ENCODE measurements around the gene NCAM1.
A peak's percentile ranks its signal among the peaks of the same experiment; 100 is the strongest.

Gene NCAM1

DNA sequence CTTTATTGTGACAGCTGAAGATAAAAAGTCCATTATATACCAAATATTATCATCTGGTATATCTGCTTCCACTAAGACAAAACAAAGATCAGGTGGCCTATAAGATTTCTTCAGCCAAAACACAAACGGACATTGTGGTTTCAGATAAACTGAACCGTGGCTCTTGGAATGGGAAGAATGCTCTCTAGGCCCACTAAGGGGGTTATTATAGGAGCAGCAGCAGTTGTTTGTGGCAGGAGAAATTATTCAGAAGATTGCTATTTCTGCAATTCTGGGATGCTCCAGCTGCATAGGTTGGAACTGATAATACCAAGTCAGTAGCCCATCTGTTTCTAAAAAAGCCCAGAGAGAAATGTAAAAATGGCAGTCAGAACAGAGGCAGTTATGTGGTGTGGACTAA lies 145.3 kb downstream of the NCAM1 start:
- no peak for DNase-seq (ENCODE audit: low read depth)
- H3K4me3 ChIP-seq (ENCODE audit: low read depth, low read length), result no peak overlapping the region

GRCh38 chr11:113110046-113110445 lies 148.8 kb downstream of the NCAM1 start:
- no peak overlapping the region for H3K4me3 ChIP-seq (ENCODE audit: low read depth, low read length)
- DNase-seq (ENCODE audit: low read depth), result no peak
- TF ChIP-seq CTCF (IDR thresholded peaks at IDR 0.05; ENCODE audit: control insufficient read depth, extremely low read depth, insufficient read depth), result no peak

More for the DNA sequence above, 145.3 kb downstream of the NCAM1 start:
- no peak for TF ChIP-seq CTCF (IDR thresholded peaks at IDR 0.05; ENCODE audit: control insufficient read depth, extremely low read depth, insufficient read depth)

GRCh38 chr11:113111156-113111555 lies 149.9 kb downstream of the NCAM1 start:
- no peak for TF ChIP-seq CTCF (IDR thresholded peaks at IDR 0.05; ENCODE audit: control insufficient read depth, extremely low read depth, insufficient read depth)
- DNase-seq (ENCODE audit: low read depth), result no peak
- no peak overlapping the region for H3K4me3 ChIP-seq (ENCODE audit: low read depth, low read length)

GRCh38 chr11:113112307-113112706 lies 151.1 kb downstream of the NCAM1 start:
- no peak overlapping the region for H3K4me3 ChIP-seq (ENCODE audit: low read depth, low read length)
- no peak for DNase-seq (ENCODE audit: low read depth)
- no peak for TF ChIP-seq CTCF (IDR thresholded peaks at IDR 0.05; ENCODE audit: control insufficient read depth, extremely low read depth, insufficient read depth)

DNA sequence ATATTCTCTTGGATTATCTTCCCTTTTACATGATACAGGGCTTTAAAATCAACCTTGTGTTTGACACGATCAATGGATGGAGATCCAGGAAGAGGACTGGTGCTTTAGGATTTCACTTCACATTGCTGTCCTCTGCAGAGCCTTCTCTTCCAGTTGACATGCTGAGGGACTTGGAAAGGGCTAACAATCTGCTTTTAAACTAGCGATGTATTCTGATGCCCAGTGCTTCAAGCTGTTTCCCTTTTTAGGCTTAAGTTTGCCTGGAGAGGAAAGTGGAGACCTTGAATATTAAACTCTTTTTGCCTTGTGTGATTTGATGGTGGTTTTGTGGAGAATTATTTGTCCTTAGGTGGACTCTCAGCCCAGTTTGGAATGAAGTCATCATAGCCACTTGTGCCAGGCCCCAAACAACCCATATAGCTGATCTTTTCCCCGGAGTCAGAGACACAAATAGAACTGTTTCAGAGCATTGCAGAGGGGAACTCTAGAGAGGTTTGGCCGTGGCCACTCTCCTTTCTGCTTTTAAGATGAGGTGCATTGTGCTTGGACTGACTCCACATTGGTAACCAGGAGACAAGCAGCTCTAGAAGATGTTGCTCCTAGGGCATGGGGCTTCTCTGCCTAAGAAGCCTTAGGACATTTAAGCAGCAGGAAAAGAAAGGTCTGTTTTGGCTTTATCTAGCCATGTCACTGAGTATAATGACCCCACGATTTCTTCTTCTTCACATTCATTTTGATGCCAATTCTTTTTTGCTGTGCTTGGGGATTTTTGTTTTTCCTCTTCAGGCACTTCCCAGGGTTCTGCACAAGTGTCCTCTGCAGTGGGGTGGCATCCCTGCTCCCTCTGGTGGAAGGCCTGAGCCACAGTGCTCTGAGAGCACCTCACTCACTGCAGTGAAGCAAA lies 152.8 kb downstream of the NCAM1 start:
- no peak overlapping the region for H3K4me3 ChIP-seq (ENCODE audit: low read depth, low read length)
- peak; percentile 92 for TF ChIP-seq CTCF (IDR thresholded peaks at IDR 0.05; ENCODE audit: control insufficient read depth, extremely low read depth, insufficient read depth)
- peak; percentile 4 for DNase-seq (ENCODE audit: low read depth)

- no peak for DNase-seq (ENCODE audit: low read depth)
- no peak overlapping the region for H3K4me3 ChIP-seq (ENCODE audit: low read depth, low read length)
- no peak for TF ChIP-seq CTCF (IDR thresholded peaks at IDR 0.05; ENCODE audit: control insufficient read depth, extremely low read depth, insufficient read depth)
Measured at GRCh38 chr11:113114705-113115027, 153.4 kb downstream of the NCAM1 start.

- DNase-seq (ENCODE audit: low read depth), result no peak
- no peak for TF ChIP-seq CTCF (IDR thresholded peaks at IDR 0.05; ENCODE audit: control insufficient read depth, extremely low read depth, insufficient read depth)
- no peak overlapping the region for H3K4me3 ChIP-seq (ENCODE audit: low read depth, low read length)
Measured at GRCh38 chr11:113118104-113118503, 156.9 kb downstream of the NCAM1 start.
